ENCODE results near the gene CCL13. TPM values are rescaled to one million over a fixed set of nuclear protein-coding genes. Genes with fewer than 3 reads are reported as not detected.

The CCL13 gene
- total RNA-seq, 2 donors from 2014 or later: not detected

- WGBS, 2 experiments (ENCODE audit: insufficient coverage in 1 of 2, insufficient read length in 1 of 2): 69 to 71% methylated on average over 7 of the region's 7 CpGs
- TF ChIP-seq, protein P1, sequence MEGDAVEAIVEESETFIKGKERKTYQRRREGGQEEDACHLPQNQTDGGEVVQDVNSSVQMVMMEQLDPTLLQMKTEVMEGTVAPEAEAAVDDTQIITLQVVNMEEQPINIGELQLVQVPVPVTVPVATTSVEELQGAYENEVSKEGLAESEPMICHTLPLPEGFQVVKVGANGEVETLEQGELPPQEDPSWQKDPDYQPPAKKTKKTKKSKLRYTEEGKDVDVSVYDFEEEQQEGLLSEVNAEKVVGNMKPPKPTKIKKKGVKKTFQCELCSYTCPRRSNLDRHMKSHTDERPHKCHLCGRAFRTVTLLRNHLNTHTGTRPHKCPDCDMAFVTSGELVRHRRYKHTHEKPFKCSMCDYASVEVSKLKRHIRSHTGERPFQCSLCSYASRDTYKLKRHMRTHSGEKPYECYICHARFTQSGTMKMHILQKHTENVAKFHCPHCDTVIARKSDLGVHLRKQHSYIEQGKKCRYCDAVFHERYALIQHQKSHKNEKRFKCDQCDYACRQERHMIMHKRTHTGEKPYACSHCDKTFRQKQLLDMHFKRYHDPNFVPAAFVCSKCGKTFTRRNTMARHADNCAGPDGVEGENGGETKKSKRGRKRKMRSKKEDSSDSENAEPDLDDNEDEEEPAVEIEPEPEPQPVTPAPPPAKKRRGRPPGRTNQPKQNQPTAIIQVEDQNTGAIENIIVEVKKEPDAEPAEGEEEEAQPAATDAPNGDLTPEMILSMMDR (conservative IDR thresholded peaks at IDR 0.05): peak; percentile 12
- Mint-ChIP-seq H3K36me3 (ENCODE audit: low read depth) (no peaks in the 10 kb centered on the region), H3K9me3 (no peaks in the 10 kb centered on the region), H3K27me3 (ENCODE audit: insufficient read depth) (peaks cover 6% of the 10 kb centered on the region), H3K4me1 (peaks cover 41% of the 10 kb centered on the region), H3K4me3 (no peak overlapping the region), H3K27ac (no peak overlapping the region)
- Histone ChIP-seq H3K27ac (ENCODE audit: low read depth, low read length) (no peak overlapping the region), H3K9ac (ENCODE audit: extremely low read depth, low read length, poor library complexity, severe bottlenecking) (no peak overlapping the region), H3K9me3 (ENCODE audit: control insufficient read depth, low read length) (no peaks in the 10 kb centered on the region), H3K27me3 (ENCODE audit: control insufficient read depth, insufficient read depth, low read length, poor library complexity, severe bottlenecking) (no peaks in the 10 kb centered on the region), H3K4me3 (ENCODE audit: low read length) (no peak overlapping the region), H3K4me1 (ENCODE audit: control insufficient read depth, insufficient read depth, low read length) (no peaks in the 10 kb centered on the region), H3K36me3 (ENCODE audit: control insufficient read depth, insufficient read depth, low read length) (no peaks in the 10 kb centered on the region)
- peak; percentile 80 for DNase-seq
Observed at GRCh38 chr17:34382621-34383124, 26.4 kb downstream of the CCL13 start.

GRCh38 chr17:34383216-34383615, 26.9 kb downstream of the CCL13 start:
- 82 to 100% methylated on average over 3 of the region's 3 CpGs for WGBS, 2 experiments (ENCODE audit: insufficient coverage in 1 of 2, insufficient read length in 1 of 2)
- no peaks in the 10 kb centered on the region for H3K9me3 Mint-ChIP-seq

DNA sequence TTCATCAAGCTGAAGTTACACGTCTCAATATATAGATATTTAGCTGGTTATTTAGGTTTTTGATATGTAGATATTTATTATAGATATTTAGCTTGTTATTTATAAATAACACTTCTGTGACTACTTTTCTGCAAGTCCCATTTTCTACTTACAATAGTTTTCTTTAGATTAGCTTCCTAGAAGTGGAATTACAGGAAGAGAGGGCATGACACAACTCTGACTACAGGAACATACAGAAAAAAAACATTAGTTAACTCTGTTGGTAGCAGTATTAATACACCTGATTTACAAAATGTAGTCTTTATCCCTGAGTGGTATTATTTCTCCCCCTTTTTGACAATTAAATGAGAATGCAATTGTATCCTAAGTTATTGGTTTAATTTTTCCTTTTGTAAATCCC, 28.0 kb downstream of the CCL13 start:
- no peak overlapping the region for H3K4me3 Mint-ChIP-seq
- Histone ChIP-seq H3K4me1 (ENCODE audit: control insufficient read depth, insufficient read depth, low read length) (no peaks in the 10 kb centered on the region), H3K9ac (ENCODE audit: extremely low read depth, low read length, poor library complexity, severe bottlenecking) (no peak overlapping the region), H3K4me3 (ENCODE audit: low read length) (no peak overlapping the region), H3K9me3 (ENCODE audit: control insufficient read depth, low read length) (no peaks in the 10 kb centered on the region), H3K27me3 (ENCODE audit: control insufficient read depth, insufficient read depth, low read length, poor library complexity, severe bottlenecking) (no peaks in the 10 kb centered on the region), H3K27ac (ENCODE audit: low read depth, low read length) (no peak overlapping the region), H3K36me3 (ENCODE audit: control insufficient read depth, insufficient read depth, low read length) (no peaks in the 10 kb centered on the region)
- H3K36me3 Mint-ChIP-seq (ENCODE audit: low read depth): no peaks in the 10 kb centered on the region
- TF ChIP-seq, protein P1 (conservative IDR thresholded peaks at IDR 0.05): no peak
- no peak for DNase-seq
- no peaks in the 10 kb centered on the region for H3K9me3 Mint-ChIP-seq
- H3K27ac Mint-ChIP-seq: no peak overlapping the region
- H3K4me1 Mint-ChIP-seq: peaks cover 29% of the 10 kb centered on the region
- H3K27me3 Mint-ChIP-seq (ENCODE audit: insufficient read depth): peaks cover 6% of the 10 kb centered on the region
- whole genome bisulfite sequencing, 2 experiments (ENCODE audit: insufficient coverage in 1 of 2, insufficient read length in 1 of 2): no CpG with 5 or more reads among the region's 1 CpG

More at GRCh38 chr17:34383216-34383615, 26.9 kb downstream of the CCL13 start:
- H3K4me3 ChIP-seq (ENCODE audit: low read length): no peak overlapping the region
- no peaks in the 10 kb centered on the region for H3K9me3 ChIP-seq (ENCODE audit: control insufficient read depth, low read length)
- TF ChIP-seq, protein P1 (conservative IDR thresholded peaks at IDR 0.05): no peak
- H3K4me1 Mint-ChIP-seq: peaks cover 39% of the 10 kb centered on the region
- no peaks in the 10 kb centered on the region for H3K36me3 Mint-ChIP-seq (ENCODE audit: low read depth)
- no peaks in the 10 kb centered on the region for H3K27me3 ChIP-seq (ENCODE audit: control insufficient read depth, insufficient read depth, low read length, poor library complexity, severe bottlenecking)
- H3K27ac Mint-ChIP-seq: no peak overlapping the region
- no peaks in the 10 kb centered on the region for H3K4me1 ChIP-seq (ENCODE audit: control insufficient read depth, insufficient read depth, low read length)
- no peak overlapping the region for H3K9ac ChIP-seq (ENCODE audit: extremely low read depth, low read length, poor library complexity, severe bottlenecking)
- H3K27me3 Mint-ChIP-seq (ENCODE audit: insufficient read depth): peaks cover 6% of the 10 kb centered on the region
- no peak for DNase-seq
- no peaks in the 10 kb centered on the region for H3K36me3 ChIP-seq (ENCODE audit: control insufficient read depth, insufficient read depth, low read length)
- H3K4me3 Mint-ChIP-seq: no peak overlapping the region
- no peak overlapping the region for H3K27ac ChIP-seq (ENCODE audit: low read depth, low read length)
